Colonic mucosa (tissue), 4 donors: ENCODE results near the gene TRIM66. TPM values are rescaled to one million over a fixed set of nuclear protein-coding genes. Genes with fewer than 3 reads are reported as not detected.

Experiments used
- DNase-seq: peaks from one replicate; pipeline ENCODE4 v3.0.0-alpha.2; 2020
- H3K27ac ChIP-seq: fragments of 200-600 bp; one replicate; pipeline ENCODE4 v1.8.0; 2021
- H3K27me3 ChIP-seq: fragments of 200-600 bp; one replicate; pipeline ENCODE4 v1.8.0; 2021
- H3K36me3 ChIP-seq: fragments of 200-600 bp; one replicate; pipeline ENCODE4 v1.8.0; 2021
- H3K4me1 ChIP-seq: fragments of 200-600 bp; one replicate; pipeline ENCODE4 v1.8.0; 2021; ENCODE audit warnings: mild to moderate bottlenecking
- H3K4me3 ChIP-seq: fragments of 200-600 bp; one replicate; pipeline ENCODE4 v1.8.0; 2021
- H3K9ac ChIP-seq, 2 donors: one replicate each; pipeline ENCODE4 v1.7.0; 2013; ENCODE audit warnings: control low read depth in 2 of 2, low read depth in 2 of 2, low read length in 2 of 2
- H3K9me3 ChIP-seq: fragments of 200-600 bp; one replicate; pipeline ENCODE4 v1.8.0; 2021
- intact Hi-C: fragments of 100-400 bp; cut with DNase I; formaldehyde crosslinking; loops from one replicate; pipeline ENCODE4 v1.14.1; 2022
- total RNA-seq, 2 donors: library from RNA; stranded (reverse); fragmentation: NEBNext Ultra II Directional in 1 of 2; extraction: Animal tissue kit (Norgen Biotek cat#: 25700) in 1 of 2; gene quantifications; one replicate each; pipeline ENCODE4 v1.2.1, GENCODE V29; 2021
- TF ChIP-seq, protein P1 (sequence below): fragments of 200-600 bp; IDR thresholded peaks from one replicate; pipeline ENCODE4 v1.8.0; 2022; ENCODE audit warnings: antibody characterized with exemption, mild to moderate bottlenecking
- donor health status: healthy.
- donor health status: DM: no; HTN: no; CAD: no.
- donor health status: DM: no; HTN: no; CAD: no.

The TRIM66 gene
- total RNA-seq, 2 donors from 2014 or later: 5.9 to 10.6 TPM

- H3K27ac ChIP-seq: no peak overlapping the region
- TF ChIP-seq, protein P1, sequence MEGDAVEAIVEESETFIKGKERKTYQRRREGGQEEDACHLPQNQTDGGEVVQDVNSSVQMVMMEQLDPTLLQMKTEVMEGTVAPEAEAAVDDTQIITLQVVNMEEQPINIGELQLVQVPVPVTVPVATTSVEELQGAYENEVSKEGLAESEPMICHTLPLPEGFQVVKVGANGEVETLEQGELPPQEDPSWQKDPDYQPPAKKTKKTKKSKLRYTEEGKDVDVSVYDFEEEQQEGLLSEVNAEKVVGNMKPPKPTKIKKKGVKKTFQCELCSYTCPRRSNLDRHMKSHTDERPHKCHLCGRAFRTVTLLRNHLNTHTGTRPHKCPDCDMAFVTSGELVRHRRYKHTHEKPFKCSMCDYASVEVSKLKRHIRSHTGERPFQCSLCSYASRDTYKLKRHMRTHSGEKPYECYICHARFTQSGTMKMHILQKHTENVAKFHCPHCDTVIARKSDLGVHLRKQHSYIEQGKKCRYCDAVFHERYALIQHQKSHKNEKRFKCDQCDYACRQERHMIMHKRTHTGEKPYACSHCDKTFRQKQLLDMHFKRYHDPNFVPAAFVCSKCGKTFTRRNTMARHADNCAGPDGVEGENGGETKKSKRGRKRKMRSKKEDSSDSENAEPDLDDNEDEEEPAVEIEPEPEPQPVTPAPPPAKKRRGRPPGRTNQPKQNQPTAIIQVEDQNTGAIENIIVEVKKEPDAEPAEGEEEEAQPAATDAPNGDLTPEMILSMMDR: no peak
- H3K27me3 ChIP-seq: no peaks in the 10 kb centered on the region
- no peaks in the 10 kb centered on the region for H3K9me3 ChIP-seq
- no peak for DNase-seq
- intact Hi-C loops: no loop called here
- H3K9ac ChIP-seq: no peak overlapping the region
- H3K36me3 ChIP-seq: no peaks in the 10 kb centered on the region
- H3K4me3 ChIP-seq: no peak overlapping the region
- H3K4me1 ChIP-seq: no peaks in the 10 kb centered on the region
Observed at GRCh38 chr11:8661001-8661795, 21.3 kb downstream of the TRIM66 start.

- no peak overlapping the region for H3K9ac ChIP-seq
- intact Hi-C loops: no loop called here
- DNase-seq: no peak
Observed at GRCh38 chr11:8658321-8659057, 24.0 kb downstream of the TRIM66 start.

DNA sequence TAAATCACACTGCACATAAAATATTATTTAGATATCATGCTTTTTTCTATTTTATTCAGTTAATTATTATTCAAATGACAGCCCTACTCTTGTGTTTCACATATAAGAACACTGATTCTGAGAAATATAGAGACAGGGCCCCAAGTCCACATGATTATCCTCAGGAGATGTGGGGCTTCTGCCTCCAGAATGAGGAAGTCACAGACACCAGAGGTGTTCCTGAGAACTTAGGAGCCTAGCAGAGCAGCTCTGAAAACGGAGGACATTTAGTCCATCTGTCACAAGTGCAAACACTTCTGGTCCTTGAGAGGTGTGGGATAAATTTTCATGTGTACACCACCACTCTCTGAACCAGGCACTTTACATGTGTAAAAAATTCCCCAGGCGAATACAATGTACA, 26.2 kb downstream of the TRIM66 start:
- no peaks in the 10 kb centered on the region for H3K4me1 ChIP-seq
- TF ChIP-seq, protein P1: no peak
- no peak overlapping the region for H3K27ac ChIP-seq
- intact Hi-C loops: no loop called here
- no peaks in the 10 kb centered on the region for H3K9me3 ChIP-seq
- H3K9ac ChIP-seq: no peak overlapping the region
- no peaks in the 10 kb centered on the region for H3K27me3 ChIP-seq
- DNase-seq: no peak
- H3K36me3 ChIP-seq: no peaks in the 10 kb centered on the region
- H3K4me3 ChIP-seq: no peak overlapping the region

More at GRCh38 chr11:8658321-8659057, 24.0 kb downstream of the TRIM66 start:
- H3K4me1 ChIP-seq: no peaks in the 10 kb centered on the region
- H3K36me3 ChIP-seq: no peaks in the 10 kb centered on the region
- no peak overlapping the region for H3K27ac ChIP-seq
- no peak overlapping the region for H3K4me3 ChIP-seq
- H3K27me3 ChIP-seq: no peaks in the 10 kb centered on the region
- TF ChIP-seq, protein P1: no peak
- H3K9me3 ChIP-seq: no peaks in the 10 kb centered on the region

DNA sequence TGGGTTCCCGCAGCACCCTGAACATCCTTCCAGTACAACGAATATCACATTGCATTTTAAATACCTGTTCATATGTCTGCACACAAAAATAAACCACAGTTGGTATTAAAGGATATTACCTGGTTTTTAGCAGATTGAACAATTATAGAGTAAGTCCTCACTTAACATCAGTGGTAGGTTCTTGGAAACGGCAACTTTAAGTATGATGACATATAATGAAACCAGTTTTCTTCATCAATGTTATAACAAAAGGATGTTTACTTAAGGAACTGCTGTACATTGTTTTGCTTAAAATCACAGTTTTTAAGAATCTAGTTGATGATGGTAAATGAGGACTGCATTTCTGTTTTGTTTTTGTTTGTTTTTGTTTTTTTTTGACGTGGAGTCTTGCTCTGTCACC, 28.0 kb downstream of the TRIM66 start:
- no peaks in the 10 kb centered on the region for H3K4me1 ChIP-seq
- TF ChIP-seq, protein P1: no peak
- intact Hi-C loops: no loop called here
- H3K9ac ChIP-seq: no peak overlapping the region
- no peak overlapping the region for H3K4me3 ChIP-seq
- H3K27me3 ChIP-seq: no peaks in the 10 kb centered on the region
- H3K27ac ChIP-seq: no peak overlapping the region
- no peak for DNase-seq
- H3K36me3 ChIP-seq: no peaks in the 10 kb centered on the region
- H3K9me3 ChIP-seq: no peaks in the 10 kb centered on the region

GRCh38 chr11:8652140-8652539, 30.3 kb downstream of the TRIM66 start:
- Histone ChIP-seq H3K4me1 (no peaks in the 10 kb centered on the region), H3K4me3 (no peak overlapping the region), H3K9me3 (no peaks in the 10 kb centered on the region), H3K36me3 (no peaks in the 10 kb centered on the region), H3K9ac (no peak overlapping the region), H3K27me3 (no peaks in the 10 kb centered on the region), H3K27ac (no peak overlapping the region)
- intact Hi-C loops: no loop called here
- DNase-seq: no peak
- TF ChIP-seq, protein P1: no peak
